ENCODE data around the gene ZNF532.
A peak's percentile ranks its signal among the peaks of the same experiment; 100 is the strongest.
"Not testable (repeated sequence)": the region's sequence is repeated elsewhere in the genome, so short reads cannot be mapped to it uniquely, and the experiment has no call there.

ZNF532 gene

GRCh38 chr18:58864146-58865032, at the start of gene ZNF532:
Gene ZNF532, plus strand, starts transcription at chr18:58864877. CDS start in a region left out here.
- Mint-ChIP-seq H3K36me3 (ENCODE audit: low read depth) (peaks cover 3% of the 10 kb centered on the region), H3K27me3 (peaks cover 54% of the 10 kb centered on the region), H3K27ac (no peak within 1 kb of the TSS), H3K9me3 (peaks cover 3% of the 10 kb centered on the region), H3K4me1 (peaks cover 5% of the 10 kb centered on the region), H3K4me3 (no peak within 1 kb of the TSS)
- ATAC-seq = peak; percentile 36
- DNase-seq = no peak

- H3K27me3 Mint-ChIP-seq = peaks cover 66% of the 10 kb centered on the region
- ATAC-seq (peak; percentile 33), DNase-seq (no peak)
- peaks cover 8% of the 10 kb centered on the region for H3K9me3 Mint-ChIP-seq
- no peak overlapping the region for H3K4me3 Mint-ChIP-seq
- H3K27ac Mint-ChIP-seq = no peak overlapping the region
- H3K4me1 Mint-ChIP-seq = peaks cover 11% of the 10 kb centered on the region
- no peaks in the 10 kb centered on the region for H3K36me3 Mint-ChIP-seq (ENCODE audit: low read depth)
These were observed 45.6 kb upstream of the ZNF532 start for GRCh38 chr18:58819051-58819450.

- no peak for ATAC-seq
- no peaks in the 10 kb centered on the region for H3K36me3 Mint-ChIP-seq (ENCODE audit: low read depth)
- no peak for DNase-seq
- peaks cover 11% of the 10 kb centered on the region for H3K4me1 Mint-ChIP-seq
- peaks cover under 1% of the 10 kb centered on the region for H3K9me3 Mint-ChIP-seq
- H3K27me3 Mint-ChIP-seq = peaks cover 64% of the 10 kb centered on the region
- no peak overlapping the region for H3K4me3 Mint-ChIP-seq
- no peak overlapping the region for H3K27ac Mint-ChIP-seq
These were observed 44.4 kb upstream of the ZNF532 start for GRCh38 chr18:58820251-58820650.

- H3K9me3 Mint-ChIP-seq = no peaks in the 10 kb centered on the region
- no peak for ATAC-seq
- H3K27me3 Mint-ChIP-seq = peaks cover 58% of the 10 kb centered on the region
These were observed 41.7 kb upstream of the ZNF532 start for GRCh38 chr18:58822944-58823343.

GRCh38 chr18:58823412-58823811, 41.3 kb upstream of the ZNF532 start:
- no peak for ATAC-seq
- Mint-ChIP-seq H3K27ac (no peak overlapping the region), H3K36me3 (ENCODE audit: low read depth) (no peaks in the 10 kb centered on the region), H3K4me3 (no peak overlapping the region), H3K27me3 (peaks cover 55% of the 10 kb centered on the region), H3K4me1 (peaks cover 11% of the 10 kb centered on the region), H3K9me3 (no peaks in the 10 kb centered on the region)
- no peak for DNase-seq

More at GRCh38 chr18:58822944-58823343, 41.7 kb upstream of the ZNF532 start:
- Mint-ChIP-seq H3K27ac (no peak overlapping the region), H3K4me1 (peaks cover 11% of the 10 kb centered on the region), H3K4me3 (no peak overlapping the region), H3K36me3 (ENCODE audit: low read depth) (no peaks in the 10 kb centered on the region)
- DNase-seq = no peak

- H3K9me3 Mint-ChIP-seq; DNase-seq; H3K36me3 Mint-ChIP-seq (ENCODE audit: low read depth); H3K4me3 Mint-ChIP-seq; H3K4me1 Mint-ChIP-seq; ATAC-seq; H3K27ac Mint-ChIP-seq: not testable (repeated sequence)
- H3K27me3 Mint-ChIP-seq = peaks cover 34% of the 10 kb centered on the region
These were observed 37.8 kb upstream of the ZNF532 start for GRCh38 chr18:58826926-58827325.

- no peak for ATAC-seq
These were observed 37.2 kb upstream of the ZNF532 start for GRCh38 chr18:58827428-58827827.

GRCh38 chr18:58827886-58828285, 36.8 kb upstream of the ZNF532 start:
- Mint-ChIP-seq H3K4me1 (no peaks in the 10 kb centered on the region), H3K36me3 (ENCODE audit: low read depth) (no peaks in the 10 kb centered on the region), H3K27ac (no peak overlapping the region), H3K27me3 (peaks cover 29% of the 10 kb centered on the region), H3K4me3 (no peak overlapping the region), H3K9me3 (no peaks in the 10 kb centered on the region)
- DNase-seq = no peak
- ATAC-seq = no peak

More at GRCh38 chr18:58827428-58827827, 37.2 kb upstream of the ZNF532 start:
- Mint-ChIP-seq H3K27ac (no peak overlapping the region), H3K36me3 (ENCODE audit: low read depth) (no peaks in the 10 kb centered on the region), H3K9me3 (no peaks in the 10 kb centered on the region), H3K4me3 (no peak overlapping the region), H3K27me3 (peaks cover 34% of the 10 kb centered on the region), H3K4me1 (no peaks in the 10 kb centered on the region)
- no peak for DNase-seq

- Mint-ChIP-seq H3K9me3 (no peaks in the 10 kb centered on the region), H3K4me3 (no peak overlapping the region), H3K27ac (no peak overlapping the region), H3K27me3 (peaks cover 27% of the 10 kb centered on the region), H3K36me3 (ENCODE audit: low read depth) (no peaks in the 10 kb centered on the region), H3K4me1 (no peaks in the 10 kb centered on the region)
- ATAC-seq (no peak), DNase-seq (no peak)
These were observed 36.1 kb upstream of the ZNF532 start for GRCh38 chr18:58828399-58829121.

GRCh38 chr18:58829263-58829662, 35.4 kb upstream of the ZNF532 start:
- H3K4me3 Mint-ChIP-seq = no peak overlapping the region
- H3K36me3 Mint-ChIP-seq (ENCODE audit: low read depth) = no peaks in the 10 kb centered on the region
- ATAC-seq (no peak), DNase-seq (no peak)
- peaks cover 24% of the 10 kb centered on the region for H3K27me3 Mint-ChIP-seq
- H3K4me1 Mint-ChIP-seq = no peaks in the 10 kb centered on the region
- H3K27ac Mint-ChIP-seq = no peak overlapping the region
- no peaks in the 10 kb centered on the region for H3K9me3 Mint-ChIP-seq

- H3K4me3 Mint-ChIP-seq, DNase-seq: not testable (repeated sequence)
These were observed 34.8 kb upstream of the ZNF532 start for GRCh38 chr18:58829886-58830285.

GRCh38 chr18:58831606-58832005, 33.1 kb upstream of the ZNF532 start:
- ATAC-seq (no peak), DNase-seq (no peak)
- H3K4me1 Mint-ChIP-seq = no peaks in the 10 kb centered on the region
- no peak overlapping the region for H3K27ac Mint-ChIP-seq
- H3K9me3 Mint-ChIP-seq = no peaks in the 10 kb centered on the region
- peaks cover 10% of the 10 kb centered on the region for H3K27me3 Mint-ChIP-seq
- H3K36me3 Mint-ChIP-seq (ENCODE audit: low read depth) = no peaks in the 10 kb centered on the region
- H3K4me3 Mint-ChIP-seq = no peak overlapping the region

More at GRCh38 chr18:58829886-58830285, 34.8 kb upstream of the ZNF532 start:
- not testable (repeated sequence) for H3K27ac Mint-ChIP-seq; ATAC-seq; H3K36me3 Mint-ChIP-seq (ENCODE audit: low read depth); H3K4me1 Mint-ChIP-seq; H3K9me3 Mint-ChIP-seq
- peaks cover 19% of the 10 kb centered on the region for H3K27me3 Mint-ChIP-seq

GRCh38 chr18:58838165-58838860, 26.4 kb upstream of the ZNF532 start:
- DNase-seq (no peak), ATAC-seq (no peak)
- no peak overlapping the region for H3K4me3 Mint-ChIP-seq
- H3K27me3 Mint-ChIP-seq = peaks cover 13% of the 10 kb centered on the region
- no peaks in the 10 kb centered on the region for H3K4me1 Mint-ChIP-seq
- H3K9me3 Mint-ChIP-seq = no peaks in the 10 kb centered on the region
- H3K36me3 Mint-ChIP-seq (ENCODE audit: low read depth) = no peaks in the 10 kb centered on the region
- H3K27ac Mint-ChIP-seq = no peak overlapping the region

GRCh38 chr18:58838946-58839345, 25.7 kb upstream of the ZNF532 start:
- no peaks in the 10 kb centered on the region for H3K9me3 Mint-ChIP-seq
- no peak for ATAC-seq
- H3K27ac Mint-ChIP-seq = no peak overlapping the region
- DNase-seq = no peak
- H3K27me3 Mint-ChIP-seq = peaks cover 19% of the 10 kb centered on the region
- no peaks in the 10 kb centered on the region for H3K36me3 Mint-ChIP-seq (ENCODE audit: low read depth)
- no peak overlapping the region for H3K4me3 Mint-ChIP-seq
- H3K4me1 Mint-ChIP-seq = no peaks in the 10 kb centered on the region

Measured in activated naive CD8-positive, alpha-beta T cell treated with anti-CD3 and anti-CD28 coated beads, Interleukin-2, amount 50 U/mL, for 24 hours (primary cell).